ENCODE results near the gene FXYD6.

The FXYD6 gene

GRCh38 chr11:117918366-117919255 is 42.2 kb upstream of the FXYD6 start:
- no peak overlapping the region for H3K4me3 ChIP-seq (ENCODE audit: low read depth in 1 of 5, low read length in 5 of 5)
- no peak overlapping the region for H3K9ac ChIP-seq (ENCODE audit: low read length in 5 of 5)
- H3K27me3 ChIP-seq (ENCODE audit: control insufficient read depth in 5 of 5, insufficient read depth in 4 of 5, low read length in 5 of 5): peaks cover 0 to 8% (median 0%) of the 10 kb centered on the region in 5 donors
- no peaks in the 10 kb centered on the region for H3K4me1 ChIP-seq (ENCODE audit: control insufficient read depth in 5 of 5, insufficient read depth in 5 of 5, low read length in 5 of 5)
- H3K27ac ChIP-seq (ENCODE audit: low read depth, low read length): no peak overlapping the region
- H3K36me3 ChIP-seq (ENCODE audit: control insufficient read depth in 5 of 5, insufficient read depth in 5 of 5, low read length in 5 of 5): no peaks in the 10 kb centered on the region
- H3K9me3 ChIP-seq (ENCODE audit: control insufficient read depth in 5 of 5, low read length in 5 of 5): no peaks in the 10 kb centered on the region

GRCh38 chr11:117917591-117918151 is 41.2 kb upstream of the FXYD6 start:
- Histone ChIP-seq H3K9ac (ENCODE audit: low read length in 5 of 5) (no peak overlapping the region), H3K27ac (ENCODE audit: low read depth, low read length) (no peak overlapping the region), H3K9me3 (ENCODE audit: control insufficient read depth in 5 of 5, low read length in 5 of 5) (no peaks in the 10 kb centered on the region), H3K36me3 (ENCODE audit: control insufficient read depth in 5 of 5, insufficient read depth in 5 of 5, low read length in 5 of 5) (no peaks in the 10 kb centered on the region), H3K27me3 (ENCODE audit: control insufficient read depth in 5 of 5, insufficient read depth in 4 of 5, low read length in 5 of 5) (peaks cover 0 to 7% (median 0%) of the 10 kb centered on the region in 5 donors), H3K4me1 (ENCODE audit: control insufficient read depth in 5 of 5, insufficient read depth in 5 of 5, low read length in 5 of 5) (no peaks in the 10 kb centered on the region), H3K4me3 (ENCODE audit: low read depth in 1 of 5, low read length in 5 of 5) (no peak overlapping the region)

- Histone ChIP-seq H3K4me3 (ENCODE audit: low read depth in 1 of 5, low read length in 5 of 5) (no peak overlapping the region), H3K4me1 (ENCODE audit: control insufficient read depth in 5 of 5, insufficient read depth in 5 of 5, low read length in 5 of 5) (no peaks in the 10 kb centered on the region), H3K9me3 (ENCODE audit: control insufficient read depth in 5 of 5, low read length in 5 of 5) (no peaks in the 10 kb centered on the region), H3K9ac (ENCODE audit: low read length in 5 of 5) (no peak overlapping the region), H3K27ac (ENCODE audit: low read depth, low read length) (no peak overlapping the region), H3K36me3 (ENCODE audit: control insufficient read depth in 5 of 5, insufficient read depth in 5 of 5, low read length in 5 of 5) (no peaks in the 10 kb centered on the region), H3K27me3 (ENCODE audit: control insufficient read depth in 5 of 5, insufficient read depth in 4 of 5, low read length in 5 of 5) (peaks cover 0 to 3% (median 2%) of the 10 kb centered on the region in 5 donors)
Observed at GRCh38 chr11:117916956-117917355, 40.5 kb upstream of the FXYD6 start.

- H3K9me3 ChIP-seq (ENCODE audit: control insufficient read depth in 5 of 5, low read length in 5 of 5): no peaks in the 10 kb centered on the region
- H3K27ac ChIP-seq (ENCODE audit: low read depth, low read length): no peak overlapping the region
- H3K27me3 ChIP-seq (ENCODE audit: control insufficient read depth in 5 of 5, insufficient read depth in 4 of 5, low read length in 5 of 5): peaks cover 0 to 8% (median 2%) of the 10 kb centered on the region in 5 donors
- H3K4me1 ChIP-seq (ENCODE audit: control insufficient read depth in 5 of 5, insufficient read depth in 5 of 5, low read length in 5 of 5): peaks cover 0 to 4% (median 0%) of the 10 kb centered on the region in 5 donors
- no peak overlapping the region for H3K4me3 ChIP-seq (ENCODE audit: low read depth in 1 of 5, low read length in 5 of 5)
- no peaks in the 10 kb centered on the region for H3K36me3 ChIP-seq (ENCODE audit: control insufficient read depth in 5 of 5, insufficient read depth in 5 of 5, low read length in 5 of 5)
- no peak overlapping the region for H3K9ac ChIP-seq (ENCODE audit: low read length in 5 of 5)
Observed at GRCh38 chr11:117915672-117916235, 39.3 kb upstream of the FXYD6 start.

- H3K4me3 ChIP-seq (ENCODE audit: low read depth in 1 of 5, low read length in 5 of 5): no peak overlapping the region
- H3K27ac ChIP-seq (ENCODE audit: low read depth, low read length): no peak overlapping the region
- H3K9ac ChIP-seq (ENCODE audit: low read length in 5 of 5): no peak overlapping the region
- peaks cover 0 to 8% (median 0%) of the 10 kb centered on the region in 5 donors for H3K4me1 ChIP-seq (ENCODE audit: control insufficient read depth in 5 of 5, insufficient read depth in 5 of 5, low read length in 5 of 5)
- H3K27me3 ChIP-seq (ENCODE audit: control insufficient read depth in 5 of 5, insufficient read depth in 4 of 5, low read length in 5 of 5): peaks cover 0 to 9% (median 2%) of the 10 kb centered on the region in 5 donors
- no peaks in the 10 kb centered on the region for H3K9me3 ChIP-seq (ENCODE audit: control insufficient read depth in 5 of 5, low read length in 5 of 5)
- H3K36me3 ChIP-seq (ENCODE audit: control insufficient read depth in 5 of 5, insufficient read depth in 5 of 5, low read length in 5 of 5): no peaks in the 10 kb centered on the region
Observed at GRCh38 chr11:117914991-117915618, 38.6 kb upstream of the FXYD6 start.

GRCh38 chr11:117914398-117914761 is 37.9 kb upstream of the FXYD6 start:
- Histone ChIP-seq H3K27ac (ENCODE audit: low read depth, low read length) (no peak overlapping the region), H3K4me3 (ENCODE audit: low read depth in 1 of 5, low read length in 5 of 5) (no peak overlapping the region), H3K27me3 (ENCODE audit: control insufficient read depth in 5 of 5, insufficient read depth in 4 of 5, low read length in 5 of 5) (peaks cover 0 to 9% (median 2%) of the 10 kb centered on the region in 5 donors), H3K4me1 (ENCODE audit: control insufficient read depth in 5 of 5, insufficient read depth in 5 of 5, low read length in 5 of 5) (peaks cover 0 to 8% (median 0%) of the 10 kb centered on the region in 5 donors), H3K9me3 (ENCODE audit: control insufficient read depth in 5 of 5, low read length in 5 of 5) (no peaks in the 10 kb centered on the region), H3K9ac (ENCODE audit: low read length in 5 of 5) (no peak overlapping the region), H3K36me3 (ENCODE audit: control insufficient read depth in 5 of 5, insufficient read depth in 5 of 5, low read length in 5 of 5) (no peaks in the 10 kb centered on the region)

- Histone ChIP-seq H3K9me3 (ENCODE audit: control insufficient read depth in 5 of 5, low read length in 5 of 5) (no peaks in the 10 kb centered on the region), H3K9ac (ENCODE audit: low read length in 5 of 5) (no peak overlapping the region), H3K4me3 (ENCODE audit: low read depth in 1 of 5, low read length in 5 of 5) (no peak overlapping the region), H3K36me3 (ENCODE audit: control insufficient read depth in 5 of 5, insufficient read depth in 5 of 5, low read length in 5 of 5) (no peaks in the 10 kb centered on the region), H3K27ac (ENCODE audit: low read depth, low read length) (no peak overlapping the region), H3K4me1 (ENCODE audit: control insufficient read depth in 5 of 5, insufficient read depth in 5 of 5, low read length in 5 of 5) (peaks cover 0 to 8% (median 0%) of the 10 kb centered on the region in 5 donors), H3K27me3 (ENCODE audit: control insufficient read depth in 5 of 5, insufficient read depth in 4 of 5, low read length in 5 of 5) (peaks cover 0 to 9% (median 2%) of the 10 kb centered on the region in 5 donors)
Observed at GRCh38 chr11:117913736-117914397, 37.4 kb upstream of the FXYD6 start.

GRCh38 chr11:117912497-117912896 is 36.0 kb upstream of the FXYD6 start:
- Histone ChIP-seq H3K27me3 (ENCODE audit: control insufficient read depth in 5 of 5, insufficient read depth in 4 of 5, low read length in 5 of 5) (peaks cover 0 to 14% (median 2%) of the 10 kb centered on the region in 5 donors), H3K36me3 (ENCODE audit: control insufficient read depth in 5 of 5, insufficient read depth in 5 of 5, low read length in 5 of 5) (no peaks in the 10 kb centered on the region), H3K9me3 (ENCODE audit: control insufficient read depth in 5 of 5, low read length in 5 of 5) (no peaks in the 10 kb centered on the region), H3K4me3 (ENCODE audit: low read depth in 1 of 5, low read length in 5 of 5) (no peak overlapping the region), H3K27ac (ENCODE audit: low read depth, low read length) (no peak overlapping the region), H3K9ac (ENCODE audit: low read length in 5 of 5) (no peak overlapping the region), H3K4me1 (ENCODE audit: control insufficient read depth in 5 of 5, insufficient read depth in 5 of 5, low read length in 5 of 5) (peaks cover 0 to 20% (median 0%) of the 10 kb centered on the region in 5 donors)

- H3K9me3 ChIP-seq (ENCODE audit: control insufficient read depth in 5 of 5, low read length in 5 of 5): no peaks in the 10 kb centered on the region
- H3K36me3 ChIP-seq (ENCODE audit: control insufficient read depth in 5 of 5, insufficient read depth in 5 of 5, low read length in 5 of 5): no peaks in the 10 kb centered on the region
- peaks cover 0 to 16% (median 2%) of the 10 kb centered on the region in 5 donors for H3K27me3 ChIP-seq (ENCODE audit: control insufficient read depth in 5 of 5, insufficient read depth in 4 of 5, low read length in 5 of 5)
- H3K9ac ChIP-seq (ENCODE audit: low read length in 5 of 5): no peak overlapping the region
- H3K27ac ChIP-seq (ENCODE audit: low read depth, low read length): no peak overlapping the region
- H3K4me3 ChIP-seq (ENCODE audit: low read depth in 1 of 5, low read length in 5 of 5): no peak overlapping the region
- peaks cover 0 to 23% (median 0%) of the 10 kb centered on the region in 5 donors for H3K4me1 ChIP-seq (ENCODE audit: control insufficient read depth in 5 of 5, insufficient read depth in 5 of 5, low read length in 5 of 5)
Observed at GRCh38 chr11:117911694-117912093, 35.2 kb upstream of the FXYD6 start.
